ENCODE data around the gene LFNG.

LFNG gene

DNA sequence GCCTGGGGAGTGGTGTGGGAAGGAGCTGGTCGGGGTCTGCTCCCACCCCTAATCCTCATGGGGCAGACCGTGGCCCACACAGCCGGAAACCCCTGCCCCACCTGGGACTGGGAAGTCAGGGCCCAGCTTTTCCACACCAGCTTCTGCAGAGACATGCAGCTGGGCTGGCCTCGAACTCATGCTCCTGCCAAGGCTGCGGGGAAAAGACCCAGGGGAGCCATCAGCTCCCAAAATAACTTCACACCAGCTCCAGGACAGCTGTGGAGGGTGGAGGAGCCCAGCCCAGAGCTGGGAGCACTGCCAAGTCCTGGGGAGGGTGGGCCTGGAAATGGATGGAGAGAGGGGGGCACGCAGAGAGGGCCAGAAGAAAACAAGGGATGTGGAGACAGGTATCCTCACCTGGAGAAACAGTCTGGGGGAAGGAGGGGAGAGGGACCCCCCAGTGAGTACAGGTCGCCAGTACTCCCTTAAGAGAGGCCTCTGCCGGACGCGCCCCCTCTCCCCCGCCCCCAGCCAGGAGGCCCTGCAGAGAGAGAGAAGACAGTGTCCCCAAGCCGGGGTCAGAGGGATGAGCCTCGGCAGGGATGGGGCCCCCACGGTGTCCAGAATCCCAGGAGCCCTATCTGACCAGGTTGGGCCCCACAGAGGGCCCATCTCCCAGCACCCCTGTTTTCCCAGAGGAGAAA lies 31.8 kb upstream of the LFNG start:
- no peaks in the 10 kb centered on the region for H3K79me2 ChIP-seq (ENCODE audit: control insufficient read depth, insufficient read depth, low read length, unreplicated experiment)
- H3K4me1 ChIP-seq (ENCODE audit: control insufficient read depth, insufficient read depth, low read length, unreplicated experiment): peaks cover 21% of the 10 kb centered on the region
- peak overlapping the region; percentile 26; the same call in 1 of the 2 replicates for H3K27ac ChIP-seq (ENCODE audit: low read depth, low read length)
- H3K4me3 ChIP-seq (ENCODE audit: low read depth, low read length): no peak overlapping the region
- no peaks in the 10 kb centered on the region for H3K36me3 ChIP-seq (ENCODE audit: insufficient read depth, low read length)
- H3K27me3 ChIP-seq (ENCODE audit: insufficient read depth, low read length): no peaks in the 10 kb centered on the region
- H2AFZ ChIP-seq (ENCODE audit: low read length, unreplicated experiment): no peak overlapping the region

DNA sequence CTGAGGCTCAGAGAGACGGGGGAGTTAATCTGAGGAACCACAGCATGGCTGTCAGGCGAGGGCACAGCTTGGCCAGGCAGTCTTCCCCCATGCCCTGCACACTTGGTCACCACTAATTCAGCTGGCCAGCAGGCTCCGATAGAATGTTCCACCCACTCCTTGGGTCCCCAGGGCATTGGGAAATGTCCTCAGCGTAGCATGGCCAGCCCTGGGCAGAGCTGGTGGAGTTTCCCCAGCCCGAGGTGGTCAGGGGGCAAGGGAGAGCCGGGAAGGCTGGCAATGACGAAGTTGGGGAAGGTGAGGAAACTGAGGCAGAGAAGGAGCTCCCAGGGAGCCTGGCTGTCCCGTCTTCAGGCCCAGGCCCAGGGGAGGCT lies 31.3 kb upstream of the LFNG start:
- H3K79me2 ChIP-seq (ENCODE audit: control insufficient read depth, insufficient read depth, low read length, unreplicated experiment): no peaks in the 10 kb centered on the region
- H3K36me3 ChIP-seq (ENCODE audit: insufficient read depth, low read length): no peaks in the 10 kb centered on the region
- no peaks in the 10 kb centered on the region for H3K27me3 ChIP-seq (ENCODE audit: insufficient read depth, low read length)

DNA sequence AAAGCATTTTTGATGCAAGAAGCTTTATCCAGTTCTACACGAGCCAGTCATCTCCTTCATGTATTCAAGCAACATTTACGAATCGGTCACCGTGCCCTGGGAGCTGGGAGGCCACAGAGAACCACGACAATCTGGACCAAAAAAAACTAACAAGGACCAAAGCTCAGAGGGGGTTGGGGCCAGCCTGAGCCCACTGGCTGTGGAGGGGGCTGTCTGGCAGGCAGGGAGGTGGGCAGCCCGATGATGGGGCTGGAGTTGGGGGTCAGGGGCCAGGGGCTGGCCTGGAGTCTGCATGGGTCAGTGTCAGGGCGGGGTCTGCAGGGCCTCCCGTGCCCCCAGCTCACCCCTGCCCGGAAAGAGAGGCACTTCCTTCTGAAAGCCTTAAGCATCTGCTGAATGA lies 30.9 kb upstream of the LFNG start:
- no peaks in the 10 kb centered on the region for H3K79me2 ChIP-seq (ENCODE audit: control insufficient read depth, insufficient read depth, low read length, unreplicated experiment)
- peaks cover 31% of the 10 kb centered on the region for H3K4me1 ChIP-seq (ENCODE audit: control insufficient read depth, insufficient read depth, low read length, unreplicated experiment)
- no peaks in the 10 kb centered on the region for H3K27me3 ChIP-seq (ENCODE audit: insufficient read depth, low read length)
- no peaks in the 10 kb centered on the region for H3K36me3 ChIP-seq (ENCODE audit: insufficient read depth, low read length)
- no peak overlapping the region for H2AFZ ChIP-seq (ENCODE audit: low read length, unreplicated experiment)
- H3K27ac ChIP-seq (ENCODE audit: low read depth, low read length): peak overlapping the region; percentile 15; the same call in 1 of the 2 replicates
- H3K4me3 ChIP-seq (ENCODE audit: low read depth, low read length): no peak overlapping the region

More for the DNA sequence above, 31.3 kb upstream of the LFNG start:
- no peak overlapping the region for H2AFZ ChIP-seq (ENCODE audit: low read length, unreplicated experiment)
- peak overlapping the region; percentile 26; the same call in 1 of the 2 replicates for H3K27ac ChIP-seq (ENCODE audit: low read depth, low read length)
- H3K4me1 ChIP-seq (ENCODE audit: control insufficient read depth, insufficient read depth, low read length, unreplicated experiment): peaks cover 27% of the 10 kb centered on the region
- H3K4me3 ChIP-seq (ENCODE audit: low read depth, low read length): no peak overlapping the region

DNA sequence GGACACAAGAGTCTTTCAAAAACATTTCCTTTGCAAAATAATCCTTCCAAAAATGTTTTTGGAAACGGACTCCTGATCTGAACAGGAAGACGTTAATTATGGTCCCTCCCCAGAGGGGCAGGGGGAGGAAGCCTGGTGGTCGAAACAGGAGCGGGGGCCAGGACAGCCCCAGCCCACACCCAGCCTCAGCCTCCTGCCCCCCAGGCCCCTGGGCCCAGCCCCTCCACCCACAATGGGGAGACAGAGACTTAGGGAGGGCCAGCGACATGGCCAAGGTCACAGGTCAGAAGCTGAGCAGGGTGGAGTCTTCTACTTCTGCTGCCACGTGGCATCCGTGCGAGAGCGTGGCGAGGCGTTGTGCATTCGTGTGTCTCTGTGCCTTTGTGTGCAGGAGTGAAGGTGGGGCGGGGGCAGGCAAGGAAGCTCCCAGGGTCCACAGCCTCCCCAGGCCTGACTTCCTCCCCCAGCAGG lies 29.4 kb upstream of the LFNG start:
- peaks cover 33% of the 10 kb centered on the region for H3K4me1 ChIP-seq (ENCODE audit: control insufficient read depth, insufficient read depth, low read length, unreplicated experiment)
- no peak overlapping the region for H2AFZ ChIP-seq (ENCODE audit: low read length, unreplicated experiment)
- no peaks in the 10 kb centered on the region for H3K79me2 ChIP-seq (ENCODE audit: control insufficient read depth, insufficient read depth, low read length, unreplicated experiment)
- H3K27ac ChIP-seq (ENCODE audit: low read depth, low read length): no peak overlapping the region
- H3K4me3 ChIP-seq (ENCODE audit: low read depth, low read length): no peak overlapping the region
- H3K36me3 ChIP-seq (ENCODE audit: insufficient read depth, low read length): no peaks in the 10 kb centered on the region
- H3K27me3 ChIP-seq (ENCODE audit: insufficient read depth, low read length): no peaks in the 10 kb centered on the region

DNA sequence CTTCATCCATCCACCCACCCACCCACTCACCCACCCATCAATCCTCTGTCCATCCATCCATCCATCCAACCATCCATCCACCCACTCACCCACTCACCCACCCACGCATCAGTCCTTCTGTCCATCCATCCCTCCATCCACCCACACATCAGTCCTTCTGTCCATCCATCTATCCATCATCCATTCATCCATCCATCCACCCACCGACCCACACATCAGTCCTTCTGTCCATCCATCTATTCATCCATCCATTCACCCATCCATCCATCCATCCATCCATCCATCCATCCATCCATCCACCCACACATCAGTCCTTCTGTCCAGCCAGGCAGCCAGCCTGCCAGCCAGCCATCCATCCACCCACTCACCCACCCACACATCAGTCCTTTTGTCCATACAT lies 27.5 kb upstream of the LFNG start:
- Histone ChIP-seq H2AFZ (ENCODE audit: low read length, unreplicated experiment) (no peak overlapping the region), H3K36me3 (ENCODE audit: insufficient read depth, low read length) (no peaks in the 10 kb centered on the region), H3K79me2 (ENCODE audit: control insufficient read depth, insufficient read depth, low read length, unreplicated experiment) (no peaks in the 10 kb centered on the region), H3K4me1 (ENCODE audit: control insufficient read depth, insufficient read depth, low read length, unreplicated experiment) (peaks cover 33% of the 10 kb centered on the region), H3K4me3 (ENCODE audit: low read depth, low read length) (no peak overlapping the region), H3K27ac (ENCODE audit: low read depth, low read length) (no peak overlapping the region), H3K27me3 (ENCODE audit: insufficient read depth, low read length) (no peaks in the 10 kb centered on the region)

DNA sequence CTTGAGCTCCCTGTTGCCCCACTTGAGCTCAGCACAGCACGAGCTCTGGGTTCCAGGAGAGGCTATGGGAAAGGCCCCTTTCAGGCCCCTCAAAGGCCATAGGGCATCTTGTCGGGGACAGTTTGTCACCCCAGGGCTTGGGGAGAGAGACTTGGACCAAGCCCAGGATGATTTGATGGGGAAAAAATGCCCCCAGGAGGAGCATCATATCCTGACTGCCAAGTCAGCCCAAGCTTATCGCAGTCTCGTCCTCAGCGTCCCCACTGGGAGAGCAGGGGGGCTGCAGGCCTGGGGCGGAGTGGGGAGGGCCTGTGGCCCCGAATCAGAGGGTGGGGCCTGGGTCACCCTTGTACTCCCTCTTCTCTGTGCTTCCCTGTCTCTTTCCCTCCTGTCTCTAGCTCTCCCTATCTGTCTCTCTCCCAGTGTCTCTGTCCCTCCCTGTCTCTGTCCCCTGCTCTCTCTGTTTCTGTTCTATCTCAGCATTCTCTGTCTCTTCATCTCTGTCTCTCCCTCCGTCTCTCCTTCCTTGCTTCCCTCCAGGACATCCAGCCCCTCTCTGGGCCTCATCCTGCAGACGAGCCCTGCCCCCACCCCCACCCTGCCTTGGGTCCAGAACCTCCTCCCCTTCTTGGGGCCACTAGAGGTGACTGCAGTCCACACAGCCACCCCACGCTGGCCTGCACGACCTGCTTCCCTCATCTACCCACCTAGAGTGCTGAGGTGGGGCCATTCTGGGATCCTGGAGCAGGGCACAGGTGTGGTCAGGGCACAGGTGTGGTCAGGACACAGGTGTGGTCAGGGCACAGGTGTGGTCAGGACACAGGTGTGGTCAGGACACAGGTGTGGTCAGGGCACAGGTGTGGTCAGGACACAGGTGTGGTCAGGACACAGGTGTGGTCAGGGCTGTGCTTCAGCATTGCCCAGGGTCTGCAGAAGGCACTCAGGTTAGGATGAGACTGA lies 26.1 kb upstream of the LFNG start:
- Histone ChIP-seq H3K4me1 (ENCODE audit: control insufficient read depth, insufficient read depth, low read length, unreplicated experiment) (peaks cover 19% of the 10 kb centered on the region), H3K27ac (ENCODE audit: low read depth, low read length) (no peak overlapping the region), H3K27me3 (ENCODE audit: insufficient read depth, low read length) (no peaks in the 10 kb centered on the region), H2AFZ (ENCODE audit: low read length, unreplicated experiment) (no peak overlapping the region), H3K79me2 (ENCODE audit: control insufficient read depth, insufficient read depth, low read length, unreplicated experiment) (no peaks in the 10 kb centered on the region), H3K36me3 (ENCODE audit: insufficient read depth, low read length) (no peaks in the 10 kb centered on the region), H3K4me3 (ENCODE audit: low read depth, low read length) (peak overlapping the region; percentile 53; the same call in 1 of the 2 replicates)

DNA sequence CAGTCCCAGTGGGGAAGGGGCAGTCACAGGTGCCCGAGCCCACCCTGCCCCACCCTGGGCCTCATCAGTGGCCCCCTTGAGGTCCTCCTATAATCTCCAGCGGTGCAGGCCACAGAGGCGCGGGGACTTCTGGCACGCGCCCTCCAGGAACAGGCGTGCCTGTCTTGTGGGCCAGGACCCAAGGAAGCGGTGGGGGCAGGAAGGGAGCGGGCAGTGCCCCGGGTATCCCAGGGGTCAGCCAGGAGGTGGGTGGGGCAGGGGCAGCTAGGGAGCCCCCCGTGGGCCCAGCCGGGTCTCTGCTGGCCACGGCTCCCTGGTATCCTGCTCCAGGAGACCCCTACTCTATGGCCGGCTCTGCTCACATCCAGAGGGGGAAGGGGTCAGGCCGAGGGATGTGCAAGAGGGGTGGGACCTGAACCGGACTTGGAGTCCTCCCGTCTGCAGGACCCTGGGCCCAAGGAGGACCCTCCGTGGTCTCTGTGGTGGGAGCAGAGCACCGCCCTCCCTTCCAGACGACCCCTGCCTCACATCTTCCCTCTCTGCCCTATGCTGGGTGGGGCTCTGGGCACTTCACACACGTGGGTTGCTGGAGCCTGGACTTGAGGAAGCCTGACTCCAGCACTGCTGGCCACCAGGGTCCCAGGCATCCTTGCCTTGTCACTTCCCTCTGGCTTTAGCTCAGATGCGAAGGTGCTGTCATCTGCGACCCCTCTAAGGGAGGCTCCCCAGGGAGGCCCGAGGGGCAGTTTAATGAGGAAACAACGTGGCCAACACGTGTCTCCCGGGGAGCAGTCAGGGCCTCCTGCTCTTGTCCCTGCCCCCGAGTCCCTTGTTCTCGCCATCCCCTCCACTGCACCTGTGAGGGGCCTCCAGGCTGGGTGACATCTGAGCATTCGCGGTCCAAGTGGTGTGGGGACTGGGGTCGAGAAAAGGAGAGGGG lies 25.1 kb upstream of the LFNG start:
- Histone ChIP-seq H3K27ac (ENCODE audit: low read depth, low read length) (no peak overlapping the region), H3K4me1 (ENCODE audit: control insufficient read depth, insufficient read depth, low read length, unreplicated experiment) (peaks cover 13% of the 10 kb centered on the region), H3K4me3 (ENCODE audit: low read depth, low read length) (no peak overlapping the region), H3K27me3 (ENCODE audit: insufficient read depth, low read length) (no peaks in the 10 kb centered on the region), H2AFZ (ENCODE audit: low read length, unreplicated experiment) (no peak overlapping the region), H3K79me2 (ENCODE audit: control insufficient read depth, insufficient read depth, low read length, unreplicated experiment) (no peaks in the 10 kb centered on the region), H3K36me3 (ENCODE audit: insufficient read depth, low read length) (no peaks in the 10 kb centered on the region)

DNA sequence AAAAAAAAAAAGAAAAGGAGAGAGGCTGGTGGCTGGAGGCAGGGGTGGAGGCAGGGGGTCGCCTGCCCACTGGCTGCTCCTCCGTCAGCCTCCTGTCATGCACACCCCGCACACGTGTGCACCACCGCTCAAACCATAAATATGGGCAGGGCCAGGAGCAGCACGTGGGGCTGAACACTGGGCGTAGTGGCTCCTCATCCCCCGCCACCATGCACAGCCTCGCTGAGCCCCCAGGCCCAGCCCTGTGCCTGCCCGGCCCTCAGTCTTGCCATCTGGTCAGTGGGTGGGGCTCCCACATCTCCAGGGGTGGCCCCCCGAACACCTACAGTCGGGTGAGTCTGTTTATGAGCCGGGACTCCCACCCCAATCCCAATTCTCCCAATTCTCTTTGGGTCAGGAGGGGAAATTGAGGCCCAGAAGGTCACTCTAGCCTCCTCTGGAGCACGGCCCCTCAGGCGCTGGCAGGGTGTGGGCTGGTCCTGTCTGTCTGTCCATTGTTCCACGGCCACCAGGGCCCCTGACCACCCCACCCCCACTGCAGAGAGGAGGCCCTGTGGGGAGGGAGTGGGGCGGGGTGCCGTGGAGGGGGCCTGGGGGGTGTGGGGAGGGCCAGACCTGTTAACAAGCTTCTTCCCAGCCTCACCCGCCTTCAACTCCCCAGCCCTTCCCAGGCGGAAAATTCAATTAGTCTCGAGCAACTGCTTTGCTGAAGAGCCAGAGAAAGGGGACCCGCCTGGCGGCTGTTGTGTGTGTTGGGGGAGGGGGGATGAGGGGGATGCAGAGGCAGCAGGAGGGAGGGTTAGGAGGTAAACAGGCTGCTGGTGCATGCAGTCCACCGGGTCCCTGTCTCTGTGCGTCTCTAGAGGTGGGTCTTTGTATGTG lies 23.9 kb upstream of the LFNG start:
- Histone ChIP-seq H3K36me3 (ENCODE audit: insufficient read depth, low read length) (no peaks in the 10 kb centered on the region), H3K27me3 (ENCODE audit: insufficient read depth, low read length) (no peaks in the 10 kb centered on the region), H2AFZ (ENCODE audit: low read length, unreplicated experiment) (no peak overlapping the region), H3K4me1 (ENCODE audit: control insufficient read depth, insufficient read depth, low read length, unreplicated experiment) (peaks cover 13% of the 10 kb centered on the region), H3K79me2 (ENCODE audit: control insufficient read depth, insufficient read depth, low read length, unreplicated experiment) (no peaks in the 10 kb centered on the region), H3K27ac (ENCODE audit: low read depth, low read length) (no peak overlapping the region), H3K4me3 (ENCODE audit: low read depth, low read length) (no peak overlapping the region)

DNA sequence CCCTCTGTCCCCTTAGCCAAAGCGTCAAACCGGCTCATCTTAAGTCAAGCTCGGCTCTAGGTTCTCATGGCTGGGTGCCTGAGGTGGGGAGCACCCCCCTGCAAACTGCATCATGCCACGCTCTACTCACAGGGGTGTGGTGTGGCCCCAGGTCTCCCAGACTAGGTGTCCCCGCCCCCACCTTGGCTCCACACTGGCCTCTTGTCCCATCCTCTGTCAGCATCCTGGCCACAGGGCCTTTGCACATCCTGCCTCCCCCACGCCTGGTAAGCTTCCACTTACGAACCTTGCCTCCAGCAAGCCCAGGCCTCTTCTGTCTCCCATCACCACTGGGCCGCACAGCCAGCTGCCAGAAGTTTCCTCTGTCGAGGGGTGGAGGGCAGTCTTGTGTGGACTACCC lies 23.2 kb upstream of the LFNG start:
- Histone ChIP-seq H2AFZ (ENCODE audit: low read length, unreplicated experiment) (no peak overlapping the region), H3K27me3 (ENCODE audit: insufficient read depth, low read length) (no peaks in the 10 kb centered on the region), H3K27ac (ENCODE audit: low read depth, low read length) (no peak overlapping the region), H3K4me3 (ENCODE audit: low read depth, low read length) (no peak overlapping the region), H3K4me1 (ENCODE audit: control insufficient read depth, insufficient read depth, low read length, unreplicated experiment) (peaks cover 13% of the 10 kb centered on the region), H3K36me3 (ENCODE audit: insufficient read depth, low read length) (no peaks in the 10 kb centered on the region), H3K79me2 (ENCODE audit: control insufficient read depth, insufficient read depth, low read length, unreplicated experiment) (no peaks in the 10 kb centered on the region)
